ENCODE data around the gene CEL.

DNA sequence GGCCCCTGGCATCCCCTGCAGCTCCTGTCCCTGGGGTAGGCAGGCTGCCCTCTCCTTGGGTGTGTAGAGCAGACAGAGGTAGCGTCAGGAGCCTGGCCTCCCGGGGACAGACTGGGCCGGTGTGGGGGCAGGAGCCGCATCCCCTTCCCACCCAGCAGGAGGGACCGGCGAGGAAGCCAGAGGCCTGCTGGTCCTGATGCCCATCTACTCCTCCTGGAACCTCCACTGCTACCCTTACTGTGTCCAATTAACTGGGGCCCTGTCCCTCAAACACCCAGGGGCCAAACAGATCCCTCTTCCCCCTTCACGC lies 43.6 kb downstream of the CEL start:
- TF ChIP-seq POLR2A (IDR thresholded peaks at IDR 0.05; ENCODE audit: low read depth, low read length) (no peak), POLR2AphosphoS5 (IDR thresholded peaks at IDR 0.05; ENCODE audit: low read depth, low read length) (no peak)

Data from GM12892 (cell line).